Stimulated activated CD4-positive, alpha-beta T cell treated with anti-CD3 and anti-CD28 coated beads, Interleukin-4, amount 100 ng/mL, for 24 hours (primary cell): ENCODE measurements around the gene PACSIN1.
A peak's percentile ranks its signal among the peaks of the same experiment; 100 is the strongest.

Experiments
- DNase-seq: peaks from one replicate; pipeline ENCODE4 v3.0.0-alpha.2; 2020

Gene PACSIN1

DNA sequence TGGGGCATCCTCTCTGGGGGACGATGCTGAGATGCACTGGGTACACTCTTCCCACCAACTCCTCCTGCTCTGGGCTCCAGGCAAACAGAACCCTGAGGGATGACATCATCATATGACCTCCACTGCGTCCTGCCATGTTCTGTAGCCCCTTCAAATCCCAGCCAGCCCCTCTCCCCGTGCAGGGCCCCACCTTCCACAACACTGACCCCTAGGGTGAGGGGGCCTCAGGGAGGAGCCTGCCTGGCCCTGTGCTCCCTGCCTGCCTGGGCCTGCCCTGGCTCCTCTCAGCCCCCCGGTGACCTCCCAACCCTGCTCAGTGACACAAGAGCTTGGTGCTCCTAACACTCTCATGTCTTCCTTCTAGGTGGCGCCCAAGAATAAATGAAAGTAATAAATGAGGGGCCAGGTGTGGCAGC, 99.9 kb downstream of the PACSIN1 start:
- DNase-seq: no peak

DNA sequence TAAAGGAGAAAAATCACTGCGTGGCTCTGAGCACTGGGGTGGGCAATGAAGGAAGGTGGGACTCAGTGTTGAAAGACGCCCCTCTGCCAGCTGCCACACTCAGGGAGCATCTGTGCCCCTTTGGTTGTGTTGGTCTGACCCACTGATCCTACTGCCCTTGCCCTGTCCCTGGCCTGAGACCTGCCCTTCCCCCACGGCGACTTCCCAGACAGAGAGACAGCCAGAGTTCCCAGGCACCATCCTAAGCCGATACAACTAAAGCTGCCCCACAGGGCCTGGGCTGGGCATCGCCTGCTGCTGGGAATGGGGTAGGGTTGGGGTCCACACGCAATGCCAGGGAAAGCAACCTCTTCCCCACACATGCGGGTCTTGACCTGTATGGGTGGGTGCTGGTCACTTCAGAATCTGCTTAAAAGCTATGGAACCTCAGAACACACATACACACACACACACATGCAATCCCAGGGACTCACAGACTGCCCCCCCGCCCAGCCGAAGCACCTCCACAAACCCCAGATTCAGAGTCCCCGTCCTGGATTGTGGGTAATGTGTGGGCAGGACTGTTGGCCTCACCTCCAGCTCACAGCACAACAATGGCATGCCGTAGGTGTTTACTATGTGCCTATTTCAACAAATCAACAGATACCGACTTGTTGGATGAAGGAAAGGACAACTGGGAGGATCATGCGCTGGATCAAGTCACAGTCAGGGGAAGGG, 101.1 kb downstream of the PACSIN1 start:
- DNase-seq: no peak

DNA sequence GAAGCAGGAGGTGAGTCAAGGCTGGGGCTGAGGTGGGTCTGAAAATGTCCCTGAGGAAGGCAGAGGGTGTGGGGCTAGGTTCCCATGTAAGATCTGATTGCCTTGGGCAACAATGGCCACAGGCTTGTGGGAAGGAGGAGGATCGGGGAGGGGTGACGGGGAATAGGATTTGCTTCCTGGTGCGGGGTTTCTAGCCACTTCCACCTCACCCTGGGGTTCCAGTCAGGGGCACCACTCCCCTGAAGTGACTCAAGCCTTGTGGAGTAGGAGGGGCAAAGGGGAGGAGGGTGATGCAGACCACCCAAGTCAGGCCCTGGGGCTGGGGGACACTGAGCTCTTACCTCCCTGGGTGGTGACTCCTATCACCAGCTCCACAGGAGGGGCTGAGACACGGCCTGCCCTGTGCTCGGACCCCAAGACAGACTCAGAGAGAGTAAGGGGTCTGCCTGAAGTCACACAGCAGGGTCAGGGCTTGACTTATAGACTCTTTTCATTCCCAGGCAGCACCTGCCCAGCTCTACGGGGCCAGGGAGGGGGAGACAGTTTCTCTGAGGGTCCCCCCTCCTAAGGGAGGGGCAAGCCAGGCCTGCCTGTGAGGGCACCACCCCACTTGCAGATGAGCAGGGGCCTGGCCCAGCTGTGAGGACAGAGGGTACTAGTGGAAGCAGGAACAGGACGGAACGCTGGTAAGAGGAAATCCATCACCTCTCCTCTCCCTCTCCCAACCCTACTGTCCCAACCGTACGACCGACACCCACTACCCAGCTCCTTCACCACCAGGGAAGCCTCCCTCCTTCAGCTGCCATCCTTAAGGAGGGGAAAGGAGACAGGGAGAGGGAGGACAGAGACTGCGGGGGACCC, 102.7 kb downstream of the PACSIN1 start:
- no peak for DNase-seq

DNA sequence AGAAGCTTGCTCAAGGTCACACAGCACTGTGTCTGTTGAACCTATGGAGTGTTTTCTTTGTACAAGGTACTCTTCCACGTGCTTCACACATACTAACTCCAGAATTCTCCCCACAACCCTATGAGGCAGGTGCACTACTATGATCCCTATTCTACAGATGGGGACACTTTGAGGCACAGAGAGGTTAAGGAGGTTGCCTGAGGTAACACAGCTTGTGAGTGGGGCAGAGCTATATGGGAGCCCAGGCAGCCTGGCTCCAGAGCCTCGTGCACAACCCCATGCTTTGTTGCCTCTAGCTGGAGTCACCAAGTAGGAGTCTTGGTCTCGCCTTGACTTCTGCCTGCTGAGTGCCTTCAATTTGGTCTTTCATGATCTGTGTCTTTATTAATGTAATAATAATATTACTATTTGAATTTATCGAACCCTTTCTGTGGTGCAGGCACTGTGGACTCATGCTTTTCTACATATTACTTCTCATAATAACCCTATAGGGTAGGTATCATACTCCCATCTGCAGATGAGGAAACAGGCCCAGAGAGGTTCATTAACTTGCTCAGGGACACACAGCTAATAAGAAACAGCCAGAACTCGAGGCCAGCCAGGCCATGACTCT, 103.6 kb downstream of the PACSIN1 start:
- DNase-seq: no peak

DNA sequence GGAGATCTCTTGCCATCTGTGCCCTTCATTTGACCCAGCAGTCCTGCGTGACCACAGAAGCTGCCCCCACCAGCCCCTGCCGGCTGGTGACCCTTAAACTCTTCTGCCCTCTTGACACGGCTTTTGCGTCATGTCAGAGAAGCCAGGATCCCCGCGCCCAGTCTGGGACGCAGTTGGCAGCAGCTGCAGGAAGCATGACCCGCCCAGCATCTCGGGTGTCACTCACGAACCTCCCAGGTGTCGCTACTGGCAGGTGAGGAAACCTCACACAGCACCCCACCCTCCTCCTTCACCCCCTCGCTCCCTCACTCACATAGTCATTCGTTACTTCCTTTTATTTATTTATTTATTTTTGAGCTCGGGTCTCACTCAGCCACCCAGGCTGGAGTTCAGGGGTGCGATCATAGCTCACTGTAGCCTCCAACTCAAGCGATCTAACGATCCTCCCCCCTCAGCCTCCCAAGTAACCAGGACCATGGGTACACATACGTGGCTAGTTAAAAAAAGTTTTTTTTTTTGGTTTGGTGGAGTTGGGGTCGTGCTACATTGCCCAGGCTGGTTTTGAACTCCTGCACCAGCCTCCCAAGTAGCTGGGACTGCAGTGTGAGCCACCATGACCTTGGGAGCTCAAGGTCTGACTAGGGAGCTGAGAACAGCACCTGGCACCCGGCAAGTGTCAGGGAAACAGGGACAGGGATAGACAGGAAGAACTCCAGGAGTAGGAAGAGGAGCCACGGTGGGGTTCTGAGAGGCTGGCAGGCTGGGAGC, 104.4 kb downstream of the PACSIN1 start:
- DNase-seq: no peak

DNA sequence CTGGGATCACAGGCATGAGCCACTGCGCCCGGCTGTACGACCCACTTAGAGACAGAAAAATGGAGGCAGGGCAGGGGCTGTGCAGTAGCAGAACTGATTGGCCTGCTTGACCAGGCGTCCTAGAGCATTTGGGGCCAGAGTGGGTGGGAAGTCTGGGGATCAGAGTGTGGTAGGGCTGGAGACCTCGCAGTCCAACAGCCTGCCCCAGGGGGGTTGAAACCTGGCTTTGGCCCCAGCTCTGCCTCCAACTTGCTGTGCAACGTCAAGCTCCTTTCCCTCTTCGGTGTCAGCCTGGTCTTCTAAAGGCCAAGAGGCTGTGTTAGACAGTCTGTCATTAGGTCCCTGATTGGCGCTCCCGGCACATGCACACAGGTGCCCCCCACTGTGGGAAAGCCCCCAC, 105.5 kb downstream of the PACSIN1 start:
- no peak for DNase-seq

DNA sequence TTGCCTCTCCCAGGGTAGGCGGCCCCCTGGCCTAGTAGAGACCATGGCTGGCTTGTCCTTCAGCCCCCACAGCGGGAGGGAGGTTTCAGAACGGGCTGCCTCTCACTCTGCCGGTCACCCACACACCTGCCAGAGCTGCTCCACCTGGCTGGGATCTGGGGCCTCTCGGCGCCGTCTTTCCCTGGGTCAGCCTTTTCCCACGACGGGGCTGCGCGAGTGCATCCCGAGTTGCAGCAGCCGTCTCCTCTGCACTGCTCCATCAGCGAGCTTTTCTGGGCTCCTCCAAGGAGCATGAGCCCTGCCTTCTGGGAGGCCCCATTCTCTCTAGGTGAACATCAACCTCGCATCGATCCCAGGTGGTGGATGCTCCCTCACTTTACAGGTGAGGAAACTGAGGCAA, 106.1 kb downstream of the PACSIN1 start:
- no peak for DNase-seq

DNA sequence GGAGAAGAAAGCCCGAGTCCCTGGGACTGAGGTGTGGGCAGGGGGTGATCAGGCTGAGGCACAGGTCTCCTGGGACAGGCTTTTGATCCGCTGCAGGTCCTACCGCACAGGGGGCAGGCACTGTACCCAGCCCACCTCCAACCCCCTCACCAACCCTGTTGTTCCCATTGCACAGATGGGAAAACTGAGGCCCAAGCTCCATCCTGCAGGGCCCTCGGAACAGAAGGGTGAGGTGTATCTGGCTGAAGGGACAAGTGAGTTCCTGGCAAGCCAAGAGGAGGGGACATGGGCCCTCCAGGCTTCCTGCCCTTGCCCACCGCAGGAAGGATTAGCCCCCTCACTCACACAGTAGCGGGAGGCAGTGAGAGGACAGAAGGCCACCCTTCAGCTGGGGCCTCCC, 106.7 kb downstream of the PACSIN1 start:
- no peak for DNase-seq

DNA sequence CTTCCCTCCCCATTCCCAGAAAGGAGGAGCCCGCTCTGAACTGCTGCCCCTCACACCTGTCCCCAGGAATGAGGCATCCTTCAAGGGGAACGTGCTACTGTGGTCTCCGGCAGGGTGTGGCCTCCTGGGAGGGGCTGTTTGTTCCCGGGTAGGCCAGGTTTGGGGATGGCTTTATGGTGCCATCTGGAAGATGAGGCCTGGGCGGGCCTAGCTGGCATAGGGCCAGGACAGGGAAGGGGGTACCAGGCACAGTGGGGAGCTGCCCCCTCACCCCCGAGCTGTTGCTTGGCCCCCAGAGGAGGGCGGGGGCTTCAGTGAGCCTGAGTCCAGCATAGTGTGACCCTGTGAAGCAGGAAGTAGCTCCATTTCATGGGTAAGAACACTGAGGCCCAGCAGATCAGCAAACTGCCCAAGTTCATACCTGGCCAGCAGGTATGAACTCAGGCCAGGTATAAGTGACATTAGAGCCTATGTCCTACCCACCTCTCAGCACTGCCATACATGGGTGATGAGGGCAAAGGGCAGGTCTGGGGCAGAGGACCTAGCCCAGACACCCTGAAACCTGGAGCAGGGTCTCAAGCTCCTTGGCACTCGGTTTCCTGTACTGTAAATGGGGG, 107.8 kb downstream of the PACSIN1 start:
- DNase-seq: no peak

DNA sequence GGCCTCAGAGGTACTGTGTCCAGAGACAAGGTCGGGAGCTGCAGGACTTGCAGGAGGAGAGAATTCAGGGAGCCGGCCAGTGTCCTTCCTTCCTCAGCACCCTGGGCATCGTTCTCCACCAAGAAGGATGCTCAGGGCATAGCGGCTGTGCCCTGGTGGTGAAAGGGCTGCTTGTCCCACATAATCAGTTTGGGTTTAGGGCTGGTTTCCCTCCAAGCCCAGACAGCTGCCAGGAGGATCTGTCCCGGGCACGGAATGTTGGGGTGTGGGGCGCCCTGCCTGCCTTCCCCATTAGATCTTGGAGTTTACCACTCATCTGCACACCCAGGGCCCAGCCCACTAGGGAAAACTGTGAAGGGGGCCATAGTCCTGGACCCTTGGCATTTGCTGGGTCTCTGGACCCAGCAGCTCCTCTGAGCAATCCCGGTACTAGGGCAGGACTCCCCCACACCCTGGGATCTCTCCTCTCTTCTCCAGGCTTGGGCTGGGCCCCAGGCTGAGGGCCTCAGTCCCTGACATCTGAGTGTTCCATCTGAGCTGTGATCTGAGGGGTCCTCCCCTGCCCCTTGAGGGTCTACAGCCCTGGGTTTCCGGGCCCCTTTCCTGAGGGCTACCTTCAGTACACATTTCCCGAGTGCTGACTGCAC, 108.9 kb downstream of the PACSIN1 start:
- no peak for DNase-seq

DNA sequence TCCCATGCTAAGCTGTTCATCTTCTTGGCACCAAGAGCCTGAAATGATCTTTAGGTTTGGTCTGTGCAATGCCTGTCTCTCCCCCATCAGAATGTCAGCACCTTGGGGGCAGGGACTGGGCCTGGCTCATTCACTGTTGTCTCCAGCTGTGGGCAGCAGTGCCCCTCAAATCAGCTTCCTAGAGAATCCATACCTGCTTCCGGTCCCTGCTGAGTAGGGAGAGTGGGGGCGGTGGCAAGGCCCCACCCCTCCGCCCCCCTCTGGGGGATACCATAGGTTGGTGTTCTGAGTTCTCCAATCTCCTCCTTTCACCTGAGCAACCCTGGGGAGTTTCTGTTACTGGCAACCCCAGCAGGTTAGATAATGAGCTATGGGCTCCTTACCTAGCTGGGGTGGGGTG, 109.5 kb downstream of the PACSIN1 start:
- no peak for DNase-seq

DNA sequence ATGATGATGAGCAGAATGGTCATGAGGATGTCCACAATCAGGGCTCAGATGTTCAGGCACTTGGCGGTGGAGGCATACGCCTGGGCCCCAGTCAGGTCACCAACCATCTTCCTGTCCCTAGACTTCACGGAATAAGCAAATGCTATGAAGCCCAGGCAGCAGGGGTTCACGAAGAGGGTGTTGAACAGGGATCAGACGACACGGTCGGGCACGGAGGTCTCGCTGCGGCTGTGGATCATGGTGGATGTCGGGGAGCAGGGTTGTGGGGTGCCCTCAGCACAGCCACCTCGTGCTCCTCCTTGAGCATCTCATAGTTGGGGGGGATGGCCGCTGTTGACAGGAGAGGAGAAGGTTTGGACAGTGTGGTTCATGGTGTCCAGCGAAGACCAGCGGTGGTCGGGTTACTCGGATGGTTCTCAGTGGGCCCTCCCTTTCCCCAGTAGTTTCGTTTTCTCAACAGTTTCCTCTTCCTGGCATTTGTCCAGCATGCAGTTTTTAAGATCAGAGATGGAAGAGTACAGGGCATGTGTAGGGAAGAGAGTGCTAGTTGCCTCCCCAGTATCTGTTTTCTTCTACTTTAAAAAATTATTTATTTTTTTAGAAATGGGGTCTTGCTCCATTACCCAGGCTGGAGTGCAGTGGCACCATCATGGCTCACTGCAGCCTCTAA, 110.5 kb downstream of the PACSIN1 start:
- no peak for DNase-seq

DNA sequence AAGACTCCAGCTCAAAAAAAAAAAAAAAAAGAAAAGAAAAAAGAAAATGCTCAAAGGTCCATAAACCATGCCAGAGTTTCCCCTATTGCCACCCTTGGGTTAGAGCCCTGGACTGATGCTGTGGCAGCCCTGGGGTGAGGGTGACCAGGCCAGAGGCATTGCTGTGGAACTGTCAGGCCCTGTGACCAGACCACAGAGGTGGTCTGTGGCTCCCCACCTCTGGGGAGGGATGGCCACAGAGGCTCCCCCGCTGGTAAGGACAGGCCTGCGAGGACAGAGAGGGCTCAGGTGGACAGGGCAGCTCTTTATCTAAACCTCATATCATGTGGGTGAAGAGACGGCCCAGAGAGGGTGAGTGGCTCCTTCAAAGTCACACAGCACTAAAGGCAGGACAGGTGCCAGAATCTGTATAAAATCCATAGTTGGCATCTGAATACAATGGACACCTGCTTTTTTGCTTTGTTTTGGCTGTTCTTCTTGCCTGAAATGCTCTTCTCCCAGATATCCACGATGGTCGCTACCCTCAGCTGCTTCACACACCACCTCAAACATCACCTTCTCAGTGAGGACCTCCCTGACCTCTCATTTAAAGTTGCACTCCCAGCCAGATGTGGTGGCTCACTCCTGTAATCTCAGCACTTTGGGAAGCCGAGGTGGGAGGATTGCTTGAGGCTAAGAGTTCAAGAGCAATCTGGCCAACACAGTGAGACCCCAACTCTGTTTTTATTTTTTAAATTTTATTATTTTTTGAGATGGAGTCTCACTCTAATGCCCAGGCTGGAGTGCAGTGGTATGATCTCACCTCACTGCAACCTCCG, 112.8 kb downstream of the PACSIN1 start:
- DNase-seq: no peak

DNA sequence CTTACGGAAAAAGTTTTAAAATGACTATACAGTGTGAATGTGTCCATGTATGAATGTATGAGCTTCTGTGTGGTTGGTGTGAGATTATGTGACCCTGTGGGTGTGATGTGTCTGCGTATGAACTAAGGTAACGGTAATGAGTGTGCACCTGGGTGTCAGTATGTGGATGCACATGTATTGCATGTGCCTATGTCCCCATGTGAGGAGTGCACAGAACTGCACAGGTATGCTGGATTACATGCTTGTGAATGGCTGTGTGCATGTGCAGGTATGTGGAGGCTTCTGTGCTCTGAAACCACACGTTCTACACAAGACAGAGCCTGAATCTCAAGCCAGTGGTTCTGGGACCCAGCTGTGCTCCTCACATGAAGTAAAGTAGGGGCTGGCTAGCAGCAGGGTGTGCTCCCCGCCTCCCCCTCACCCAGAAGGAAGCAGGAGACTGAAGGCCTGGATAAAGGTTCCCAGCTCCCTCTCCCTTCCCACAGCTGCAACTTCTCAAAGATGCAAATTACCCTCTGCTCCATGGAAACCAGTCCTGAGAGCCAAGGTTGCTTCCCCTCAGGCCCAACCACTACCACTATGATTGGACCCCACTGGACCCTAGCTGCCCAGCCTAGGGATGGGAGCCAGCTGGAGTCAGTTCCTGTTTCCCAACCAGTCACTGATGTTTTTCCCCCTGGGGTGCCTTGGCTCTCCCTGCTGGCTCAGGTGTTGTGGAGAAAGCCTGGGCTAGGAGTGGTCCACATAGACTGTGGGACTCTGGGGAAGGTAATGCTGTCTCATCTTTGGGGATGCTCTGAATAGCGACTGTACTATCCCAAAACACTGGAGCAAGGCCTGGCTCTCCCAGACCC, 115.1 kb downstream of the PACSIN1 start:
- DNase-seq: no peak

DNA sequence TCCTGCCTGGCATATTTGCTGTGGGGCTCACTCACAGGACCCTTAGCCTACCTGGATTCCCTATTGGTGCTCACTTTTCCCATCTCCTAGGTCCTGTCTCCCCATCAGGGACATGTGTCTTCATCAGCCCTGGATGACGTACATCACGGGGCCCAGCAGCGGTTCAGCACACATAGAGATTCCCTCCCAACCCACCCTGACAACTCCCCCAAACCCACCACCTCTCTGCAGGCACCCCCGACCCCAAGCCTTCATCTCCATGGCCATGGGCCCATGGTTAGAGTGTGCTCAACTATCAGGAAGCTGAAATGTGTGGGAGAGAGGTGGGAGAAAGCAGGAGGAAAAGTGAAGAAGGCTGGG, 115.7 kb downstream of the PACSIN1 start:
- DNase-seq: no peak

DNA sequence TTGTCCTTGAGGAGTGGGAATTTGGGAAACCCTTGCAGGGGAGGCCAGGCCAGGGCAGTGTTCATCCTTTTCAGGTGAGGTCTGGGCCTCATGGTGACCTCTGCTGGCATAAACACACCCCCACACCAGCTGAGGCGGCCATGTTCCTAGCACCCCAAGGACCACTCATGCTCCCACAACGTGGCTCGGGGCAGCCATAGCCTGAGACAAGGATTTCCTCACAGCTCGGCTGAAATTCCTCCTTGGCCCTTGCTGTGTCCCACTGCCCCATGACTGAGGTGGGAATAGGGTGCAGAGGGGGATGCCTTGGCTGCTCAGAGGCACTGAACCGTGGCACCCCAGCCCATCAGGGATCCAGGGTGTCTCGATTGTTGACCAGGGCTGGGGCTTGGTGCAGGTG, 117.6 kb downstream of the PACSIN1 start:
- peak; percentile 17 for DNase-seq

DNA sequence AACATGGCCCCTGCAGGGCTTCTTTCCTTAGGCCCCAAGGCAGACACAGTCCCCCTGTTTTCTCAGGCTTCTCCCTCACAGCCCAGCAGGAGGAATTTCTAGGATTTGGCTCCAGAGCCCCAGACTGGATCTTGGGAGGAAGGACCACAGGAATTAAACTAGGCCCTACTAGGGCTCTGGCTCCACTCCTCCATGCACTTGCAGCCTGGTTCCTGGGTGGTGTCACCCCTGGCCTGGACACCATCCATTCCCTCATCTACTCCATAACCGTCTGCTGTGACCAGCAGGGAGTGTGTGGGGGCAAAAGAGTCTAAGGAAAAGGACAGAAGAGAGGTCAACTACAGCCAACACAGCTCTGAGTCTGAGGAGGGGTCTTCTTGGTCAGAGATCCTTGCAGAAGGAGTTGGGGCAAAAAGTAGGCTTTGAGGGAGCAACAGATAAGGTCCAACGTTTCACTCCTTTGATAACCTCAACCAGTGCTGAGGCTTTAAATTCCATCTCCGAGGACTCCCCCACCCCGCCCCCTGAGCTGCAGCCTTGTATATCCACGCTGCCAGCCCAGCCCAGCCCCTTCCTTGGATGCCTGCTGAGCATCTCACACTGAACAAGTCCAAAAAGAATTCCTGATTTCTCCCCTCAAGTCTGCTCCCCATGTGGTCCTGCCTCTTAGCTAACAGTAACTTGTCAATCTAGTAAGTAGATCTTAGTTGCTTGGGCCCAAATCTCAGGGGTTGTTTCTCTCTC, 118.2 kb downstream of the PACSIN1 start:
- no peak for DNase-seq

DNA sequence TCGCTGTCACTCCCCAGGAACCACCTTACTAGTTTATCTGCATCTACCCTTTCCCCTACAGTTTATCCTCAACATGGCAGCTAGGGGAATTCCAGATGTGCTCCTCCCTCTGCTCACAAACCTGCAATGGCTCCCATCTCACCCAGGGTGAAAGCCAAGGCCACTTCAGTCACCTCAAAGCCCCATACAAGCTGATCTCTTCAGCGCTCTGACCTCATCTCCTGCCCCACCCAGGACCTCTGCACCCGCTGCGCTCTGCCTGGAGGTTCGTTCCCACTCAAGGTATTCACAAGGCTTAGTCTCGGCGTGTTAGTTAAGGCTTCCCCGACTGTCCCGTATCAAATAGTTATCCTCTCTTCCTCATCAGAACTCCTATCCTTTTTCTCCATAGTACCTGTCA, 118.8 kb downstream of the PACSIN1 start:
- no peak for DNase-seq
